ENCODE data around the gene GALNT7. TPM values are rescaled to one million over a fixed set of nuclear protein-coding genes. Genes with fewer than 3 reads are reported as not detected.

Gene GALNT7
- polyA plus RNA-seq, 1 of the 3 experiments (the other 2 are of a cell fraction) = 14.8 TPM

GRCh38 chr4:173332021-173332487 is 163.4 kb downstream of the GALNT7 start:
- ChIA-PET CTCF (interaction anchor here (0.9 to 5.4 kb wide), 8 partner anchors 14 to 88 kb away, joined by 3 to 37 read pairs (median 4); no protein-coding TSS in a partner anchor), POLR2A (interaction anchor here (0.8 to 5.7 kb wide), 2 partner anchors 38 to 156 kb away, joined by 11 to 69 read pairs; partner anchors contain the start of gene SAP30)
- Histone ChIP-seq H3K79me2 (ENCODE audit: insufficient read depth) (peaks cover 60% of the 10 kb centered on the region), H3K4me3 (ENCODE audit: low read depth in 2 of 2, low read length in 1 of 2) (peak overlapping the region; percentile 90 to 99), H3K9me3 (no peaks in the 10 kb centered on the region), H3K4me2 (peak overlapping the region; percentile 90), H3K9ac (peak overlapping the region; percentile 100), H3K27me3 (ENCODE audit: insufficient read depth) (no peaks in the 10 kb centered on the region), H3K27ac (ENCODE audit: low read depth in 2 of 2, low read length in 1 of 2) (peak overlapping the region; percentile 96 to 98; a peak in 3 of 4 replicates), H2AFZ (ENCODE audit: low read depth) (no peak overlapping the region), H3K36me3 (replicated peaks in 1 of 2; ENCODE audit: control insufficient read depth in 1 of 2, insufficient read depth in 2 of 2, low read length in 1 of 2) (peaks cover 43 to 48% of the 10 kb centered on the region in 2 experiments), H4K20me1 (ENCODE audit: insufficient read depth) (peaks cover 25% of the 10 kb centered on the region), H3F3A (replicated peaks; ENCODE audit: insufficient read depth) (peaks cover 57% of the 10 kb centered on the region), H3K9me2 (no peaks in the 10 kb centered on the region), H3K4me1 (ENCODE audit: control insufficient read depth in 1 of 2, insufficient read depth in 2 of 2, low read depth in 1 of 2, low read length in 1 of 2) (peaks cover 19 to 21% of the 10 kb centered on the region in 2 experiments)
- DNase-seq = no peak
- TF ChIP-seq GATA2 (CRISPR knock-in tag; IDR thresholded peaks at IDR 0.05) (no peak), EZH2phosphoT487 (IDR thresholded peaks at IDR 0.05; ENCODE audit: borderline replicate concordance, low read depth) (no peak), NRF1 (IDR thresholded peaks at IDR 0.05; ENCODE audit: low read depth, low read length) (no peak), NFIC (IDR thresholded peaks at IDR 0.05; ENCODE audit: borderline replicate concordance) (no peak), MEF2A (IDR thresholded peaks at IDR 0.05; ENCODE audit: borderline replicate concordance, low read depth) (no peak), SIN3A (IDR thresholded peaks at IDR 0.05; ENCODE audit: borderline replicate concordance, low read depth, low read length) (no peak), GABPA (IDR thresholded peaks at IDR 0.05; ENCODE audit: low read depth) (no peak), RAD21 (IDR thresholded peaks at IDR 0.05; ENCODE audit: low read length) (no peak), CHD2 (IDR thresholded peaks at IDR 0.05; ENCODE audit: low read length, partially characterized antibody) (no peak), FOXJ3 (CRISPR knock-in tag; IDR thresholded peaks at IDR 0.05) (no peak), SMC3 (IDR thresholded peaks at IDR 0.05; ENCODE audit: low read depth, low read length) (no peak), RFX5 (IDR thresholded peaks at IDR 0.05; ENCODE audit: low read length) (no peak), REST (IDR thresholded peaks at IDR 0.05; ENCODE audit: low read depth, low read length) (no peak), FOSL2 (IDR thresholded peaks at IDR 0.05; ENCODE audit: borderline replicate concordance, low read depth) (no peak), PBX3 (IDR thresholded peaks at IDR 0.05) (no peak), TAF1 (IDR thresholded peaks at IDR 0.05; ENCODE audit: borderline replicate concordance, low read depth, low read length) (no peak)
- TF ChIP-seq, protein P1, sequence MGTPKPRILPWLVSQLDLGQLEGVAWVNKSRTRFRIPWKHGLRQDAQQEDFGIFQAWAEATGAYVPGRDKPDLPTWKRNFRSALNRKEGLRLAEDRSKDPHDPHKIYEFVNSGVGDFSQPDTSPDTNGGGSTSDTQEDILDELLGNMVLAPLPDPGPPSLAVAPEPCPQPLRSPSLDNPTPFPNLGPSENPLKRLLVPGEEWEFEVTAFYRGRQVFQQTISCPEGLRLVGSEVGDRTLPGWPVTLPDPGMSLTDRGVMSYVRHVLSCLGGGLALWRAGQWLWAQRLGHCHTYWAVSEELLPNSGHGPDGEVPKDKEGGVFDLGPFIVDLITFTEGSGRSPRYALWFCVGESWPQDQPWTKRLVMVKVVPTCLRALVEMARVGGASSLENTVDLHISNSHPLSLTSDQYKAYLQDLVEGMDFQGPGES (IDR thresholded peaks at IDR 0.05; ENCODE audit: low read depth, low read length) = no peak
- TF ChIP-seq, protein P2, sequence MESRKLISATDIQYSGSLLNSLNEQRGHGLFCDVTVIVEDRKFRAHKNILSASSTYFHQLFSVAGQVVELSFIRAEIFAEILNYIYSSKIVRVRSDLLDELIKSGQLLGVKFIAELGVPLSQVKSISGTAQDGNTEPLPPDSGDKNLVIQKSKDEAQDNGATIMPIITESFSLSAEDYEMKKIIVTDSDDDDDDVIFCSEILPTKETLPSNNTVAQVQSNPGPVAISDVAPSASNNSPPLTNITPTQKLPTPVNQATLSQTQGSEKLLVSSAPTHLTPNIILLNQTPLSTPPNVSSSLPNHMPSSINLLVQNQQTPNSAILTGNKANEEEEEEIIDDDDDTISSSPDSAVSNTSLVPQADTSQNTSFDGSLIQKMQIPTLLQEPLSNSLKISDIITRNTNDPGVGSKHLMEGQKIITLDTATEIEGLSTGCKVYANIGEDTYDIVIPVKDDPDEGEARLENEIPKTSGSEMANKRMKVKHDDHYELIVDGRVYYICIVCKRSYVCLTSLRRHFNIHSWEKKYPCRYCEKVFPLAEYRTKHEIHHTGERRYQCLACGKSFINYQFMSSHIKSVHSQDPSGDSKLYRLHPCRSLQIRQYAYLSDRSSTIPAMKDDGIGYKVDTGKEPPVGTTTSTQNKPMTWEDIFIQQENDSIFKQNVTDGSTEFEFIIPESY (IDR thresholded peaks at IDR 0.05; ENCODE audit: borderline replicate concordance, low read depth) = no peak
- TF ChIP-seq, protein P3, sequence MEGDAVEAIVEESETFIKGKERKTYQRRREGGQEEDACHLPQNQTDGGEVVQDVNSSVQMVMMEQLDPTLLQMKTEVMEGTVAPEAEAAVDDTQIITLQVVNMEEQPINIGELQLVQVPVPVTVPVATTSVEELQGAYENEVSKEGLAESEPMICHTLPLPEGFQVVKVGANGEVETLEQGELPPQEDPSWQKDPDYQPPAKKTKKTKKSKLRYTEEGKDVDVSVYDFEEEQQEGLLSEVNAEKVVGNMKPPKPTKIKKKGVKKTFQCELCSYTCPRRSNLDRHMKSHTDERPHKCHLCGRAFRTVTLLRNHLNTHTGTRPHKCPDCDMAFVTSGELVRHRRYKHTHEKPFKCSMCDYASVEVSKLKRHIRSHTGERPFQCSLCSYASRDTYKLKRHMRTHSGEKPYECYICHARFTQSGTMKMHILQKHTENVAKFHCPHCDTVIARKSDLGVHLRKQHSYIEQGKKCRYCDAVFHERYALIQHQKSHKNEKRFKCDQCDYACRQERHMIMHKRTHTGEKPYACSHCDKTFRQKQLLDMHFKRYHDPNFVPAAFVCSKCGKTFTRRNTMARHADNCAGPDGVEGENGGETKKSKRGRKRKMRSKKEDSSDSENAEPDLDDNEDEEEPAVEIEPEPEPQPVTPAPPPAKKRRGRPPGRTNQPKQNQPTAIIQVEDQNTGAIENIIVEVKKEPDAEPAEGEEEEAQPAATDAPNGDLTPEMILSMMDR (IDR thresholded peaks at IDR 0.05) = no peak
- 18% methylated on average over 6 of the region's 6 CpGs for WGBS (ENCODE audit: low lambda C conversion rate)
